HG03066 (cell line): ENCODE data around the gene RABGGTA.
"Not testable (repeated sequence)": the region's sequence is repeated elsewhere in the genome, so short reads cannot be mapped to it uniquely, and the experiment has no call there.

Experiments
- ATAC-seq: cut with Tn5 transposase; IDR thresholded peaks from one replicate; pipeline ENCODE4 v1.9.1; 2021; ENCODE audit warnings: low read depth; ENCODE audit not compliant: unreplicated experiment

RABGGTA gene

DNA sequence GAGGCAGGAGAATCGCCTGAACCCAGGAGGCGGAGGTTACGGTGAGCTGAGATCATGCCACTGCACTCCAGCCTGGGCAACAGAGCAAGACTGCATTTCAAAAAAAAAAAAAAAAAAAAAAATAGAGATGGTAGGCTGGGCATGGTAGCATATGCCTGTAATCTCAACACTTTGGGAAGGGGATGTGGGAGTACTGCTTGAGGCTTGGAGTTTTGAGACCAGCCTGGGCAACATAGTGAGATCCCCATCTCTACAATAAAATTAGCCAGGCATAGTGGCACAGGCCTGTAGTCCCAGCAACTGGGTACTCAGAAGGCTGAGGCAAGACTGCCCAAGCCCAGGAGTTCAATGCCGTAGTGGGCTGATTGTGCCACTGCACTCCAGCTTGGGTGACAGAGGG, 48.4 kb downstream of the RABGGTA start:
- ATAC-seq: not testable (repeated sequence)

DNA sequence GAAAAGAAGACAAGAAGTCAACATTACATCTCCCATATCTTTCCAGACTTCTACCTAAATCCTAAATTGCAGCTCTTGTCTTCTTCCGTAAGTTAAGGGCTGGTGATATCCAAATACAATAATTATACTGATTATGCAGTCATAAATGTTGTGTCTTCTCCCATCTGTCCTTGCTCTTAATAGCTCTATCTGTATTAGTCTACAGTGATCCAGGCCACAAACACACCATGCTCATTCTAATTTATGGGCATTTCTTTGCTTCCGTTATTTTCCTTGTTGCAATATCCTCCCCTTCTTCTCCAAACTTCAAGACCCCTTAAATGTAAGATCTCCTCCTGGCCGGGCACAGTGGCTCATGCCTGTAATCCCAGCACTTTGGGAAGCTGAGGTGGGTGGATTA, 51.9 kb downstream of the RABGGTA start:
- ATAC-seq: no peak

DNA sequence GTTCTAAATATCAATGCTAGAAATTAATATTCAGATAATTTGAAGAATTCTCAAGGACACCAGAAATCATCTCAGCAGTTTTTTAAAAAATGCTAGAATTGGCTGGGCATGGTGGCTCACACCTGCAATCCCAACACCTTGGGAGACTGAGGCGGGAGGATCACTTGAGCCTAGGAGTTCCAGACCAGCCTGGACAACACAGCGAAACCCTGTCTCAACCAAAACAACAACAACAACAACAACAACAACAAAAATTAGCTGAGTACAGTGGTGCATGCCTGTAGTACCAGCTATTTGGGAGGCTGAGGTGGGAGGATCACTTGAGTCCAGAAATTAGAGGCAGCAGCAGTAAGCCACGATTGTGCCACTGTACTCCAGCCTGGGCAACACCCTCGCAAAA, 52.3 kb downstream of the RABGGTA start:
- no peak for ATAC-seq

DNA sequence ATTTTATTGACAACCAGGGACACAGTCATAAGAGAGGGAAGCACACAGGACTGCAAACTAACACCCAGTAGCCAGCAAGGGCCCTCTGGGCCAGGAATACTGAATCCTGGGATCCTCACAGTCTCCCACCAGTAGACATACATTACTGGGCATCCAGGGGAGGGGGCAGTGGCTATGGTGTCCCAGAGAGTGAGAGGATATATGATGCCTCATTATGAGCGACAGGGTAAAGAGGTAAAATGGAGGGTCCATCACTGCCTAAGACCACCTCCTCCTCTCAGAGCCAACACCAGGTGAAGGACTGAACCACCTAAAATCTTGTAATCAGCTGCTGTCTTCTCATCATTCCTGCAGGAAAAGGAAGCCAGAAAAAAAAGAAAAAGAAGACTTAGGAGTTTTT, 54.5 kb downstream of the RABGGTA start:
- ATAC-seq: not testable (repeated sequence)

DNA sequence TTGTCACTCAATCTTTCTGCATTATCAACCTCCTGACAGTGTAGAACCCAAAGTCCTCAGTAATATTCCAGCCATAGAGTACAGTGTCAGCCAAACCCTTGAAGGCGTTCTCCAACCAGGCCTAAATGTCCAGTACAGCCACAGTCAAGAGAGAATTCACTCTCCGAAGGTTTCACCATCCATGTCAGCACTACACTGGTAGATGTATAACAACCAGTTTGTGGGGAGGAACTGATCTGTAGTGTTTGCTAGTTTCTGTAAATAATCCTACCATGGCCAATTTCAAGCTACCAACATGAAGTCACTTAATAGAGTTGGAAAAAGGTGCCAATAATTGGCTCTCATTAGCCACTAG, 55.1 kb downstream of the RABGGTA start:
- ATAC-seq: no peak
